Uterus (tissue), 2 donors: ENCODE data around the gene VEZT.

ENCODE experiments used
- POLR2A ChIP-seq, 2 donors: fragments of 450-650 bp; IDR thresholded peaks; one replicate each; pipeline ENCODE4 v1.6.1; 2016; ENCODE audit warnings: antibody characterized with exemption in 2 of 2, mild to moderate bottlenecking in 1 of 2, moderate library complexity in 1 of 2
- TF ChIP-seq, protein P1 (sequence below), 4 experiments: fragments of 200-600 bp in 2 of 4; fragments of 450-650 bp in 2 of 4; sonication (generic) in 2 of 4; IDR thresholded peaks; one replicate each; pipeline ENCODE4 v1.5.1; 2016 to 2019; ENCODE audit warnings: antibody characterized with exemption in 4 of 4, mild to moderate bottlenecking in 2 of 4, moderate library complexity in 1 of 4

DNA sequence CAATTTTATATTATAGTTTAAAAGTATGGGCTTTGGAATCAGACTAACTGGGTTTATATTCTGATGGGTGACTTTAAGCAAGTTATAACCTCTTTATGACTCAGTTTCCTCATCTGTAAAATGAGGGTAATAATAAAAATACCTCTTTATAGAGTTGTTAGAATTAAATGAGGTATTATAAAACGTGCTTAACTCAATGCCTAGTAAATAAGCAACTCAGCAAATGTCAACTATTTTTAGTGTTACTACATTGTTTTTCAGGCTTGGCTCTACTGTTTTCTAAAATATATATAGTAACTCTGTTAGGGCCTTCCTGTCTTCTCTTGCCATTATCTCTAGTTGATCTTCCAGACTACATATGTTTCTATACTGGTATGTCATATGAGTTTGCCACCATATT is 20.5 kb downstream of the VEZT start:
- TF ChIP-seq, protein P1, sequence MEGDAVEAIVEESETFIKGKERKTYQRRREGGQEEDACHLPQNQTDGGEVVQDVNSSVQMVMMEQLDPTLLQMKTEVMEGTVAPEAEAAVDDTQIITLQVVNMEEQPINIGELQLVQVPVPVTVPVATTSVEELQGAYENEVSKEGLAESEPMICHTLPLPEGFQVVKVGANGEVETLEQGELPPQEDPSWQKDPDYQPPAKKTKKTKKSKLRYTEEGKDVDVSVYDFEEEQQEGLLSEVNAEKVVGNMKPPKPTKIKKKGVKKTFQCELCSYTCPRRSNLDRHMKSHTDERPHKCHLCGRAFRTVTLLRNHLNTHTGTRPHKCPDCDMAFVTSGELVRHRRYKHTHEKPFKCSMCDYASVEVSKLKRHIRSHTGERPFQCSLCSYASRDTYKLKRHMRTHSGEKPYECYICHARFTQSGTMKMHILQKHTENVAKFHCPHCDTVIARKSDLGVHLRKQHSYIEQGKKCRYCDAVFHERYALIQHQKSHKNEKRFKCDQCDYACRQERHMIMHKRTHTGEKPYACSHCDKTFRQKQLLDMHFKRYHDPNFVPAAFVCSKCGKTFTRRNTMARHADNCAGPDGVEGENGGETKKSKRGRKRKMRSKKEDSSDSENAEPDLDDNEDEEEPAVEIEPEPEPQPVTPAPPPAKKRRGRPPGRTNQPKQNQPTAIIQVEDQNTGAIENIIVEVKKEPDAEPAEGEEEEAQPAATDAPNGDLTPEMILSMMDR (IDR thresholded peaks at IDR 0.05), result no peak
- no peak for TF ChIP-seq POLR2A (IDR thresholded peaks at IDR 0.05)
